Left forelimb (tissue), 1 donor: ENCODE results near the gene CFAP107.

Experiments
- DNase-seq: peaks from one replicate; pipeline ENCODE4 v3.0.0-alpha.2; 2018; ENCODE audit warnings: low spot score

CFAP107 gene

DNA sequence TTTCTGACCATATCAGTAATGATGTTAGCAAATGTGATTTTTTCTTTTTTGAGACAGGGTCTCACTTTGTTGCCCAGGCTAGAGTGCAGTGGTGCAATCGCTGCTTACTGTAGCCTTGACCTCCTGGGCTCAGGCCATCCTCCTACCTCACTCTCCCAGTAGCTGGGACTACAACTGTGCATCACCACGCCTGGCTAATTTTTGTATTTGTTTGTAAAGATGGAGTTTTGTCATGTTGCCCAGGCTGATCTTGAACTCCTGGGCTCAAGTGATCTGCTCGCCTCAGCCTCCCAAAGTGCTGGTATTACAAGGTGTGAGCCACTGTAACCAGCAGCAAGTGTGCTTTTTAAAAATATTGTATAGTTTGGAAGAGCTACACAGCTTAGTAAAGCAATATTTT, 4.1 kb upstream of the CFAP107 start:
- DNase-seq = no peak

DNA sequence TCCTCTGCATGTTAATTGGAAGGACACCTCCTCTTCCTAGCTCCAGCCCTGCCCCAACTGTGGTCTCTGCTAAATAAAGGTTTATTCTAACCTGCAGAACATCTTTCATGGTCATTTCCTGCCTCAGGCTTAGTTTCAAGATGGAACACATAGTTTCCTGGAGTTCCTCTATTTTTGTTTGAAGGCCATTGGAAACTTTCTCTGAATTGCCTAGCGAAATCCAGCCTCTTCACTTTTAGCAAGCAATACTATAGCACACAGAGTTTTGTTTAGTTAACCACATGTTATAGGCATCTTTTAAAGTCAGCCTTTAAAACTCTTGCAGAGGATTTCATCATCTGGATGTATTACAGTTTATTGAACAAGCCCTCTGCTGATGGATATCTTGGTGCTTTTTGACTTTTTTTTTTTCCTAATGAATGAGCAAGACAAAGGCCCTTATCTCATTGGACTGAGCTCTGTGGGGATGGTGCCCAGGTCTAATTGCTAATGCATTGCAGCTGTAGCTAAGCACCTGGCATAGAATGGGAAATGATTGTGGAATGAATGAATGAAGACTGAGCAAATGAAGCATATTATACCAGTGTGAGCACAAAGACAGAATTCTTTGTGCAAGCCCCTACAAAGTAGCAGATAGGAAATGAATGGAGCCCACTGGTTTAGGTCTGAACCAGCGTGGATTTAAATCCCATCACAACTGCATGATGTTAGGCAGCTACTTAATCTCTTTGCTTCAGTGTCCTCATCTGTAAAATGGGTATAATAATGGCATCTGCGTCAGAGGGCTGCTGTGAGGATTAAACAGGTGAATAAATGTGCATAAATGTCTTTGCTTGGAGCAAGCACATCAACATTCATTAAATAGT, 641 bp upstream of the CFAP107 start:
- DNase-seq = no peak

DNA sequence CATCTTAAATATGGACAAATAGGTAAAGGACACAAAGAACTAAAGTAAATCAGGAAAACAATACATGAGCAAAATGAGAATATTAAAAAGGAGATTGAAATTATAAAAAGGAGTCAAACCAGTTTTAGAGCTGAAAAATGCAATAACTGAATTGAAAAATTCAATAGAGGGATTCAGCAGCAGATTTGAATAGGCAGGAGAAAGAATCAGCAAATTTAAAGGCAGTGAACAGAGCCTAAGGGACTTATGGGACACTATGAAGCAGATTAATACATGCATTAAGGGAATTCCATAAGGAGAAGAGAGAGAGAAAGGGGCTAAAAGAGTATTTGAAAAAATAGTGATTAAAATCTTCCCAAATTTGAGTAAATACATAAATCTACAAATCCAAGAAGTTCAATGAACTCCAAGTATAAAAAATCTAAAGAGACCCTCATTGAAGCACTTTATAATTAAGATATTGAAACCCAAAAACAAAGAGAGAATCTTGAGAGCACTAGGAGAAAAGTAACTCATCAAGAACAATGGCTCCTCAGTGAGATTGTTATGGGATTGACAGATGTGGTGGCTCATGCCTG, 2.9 kb downstream of the CFAP107 start:
- DNase-seq = no peak

DNA sequence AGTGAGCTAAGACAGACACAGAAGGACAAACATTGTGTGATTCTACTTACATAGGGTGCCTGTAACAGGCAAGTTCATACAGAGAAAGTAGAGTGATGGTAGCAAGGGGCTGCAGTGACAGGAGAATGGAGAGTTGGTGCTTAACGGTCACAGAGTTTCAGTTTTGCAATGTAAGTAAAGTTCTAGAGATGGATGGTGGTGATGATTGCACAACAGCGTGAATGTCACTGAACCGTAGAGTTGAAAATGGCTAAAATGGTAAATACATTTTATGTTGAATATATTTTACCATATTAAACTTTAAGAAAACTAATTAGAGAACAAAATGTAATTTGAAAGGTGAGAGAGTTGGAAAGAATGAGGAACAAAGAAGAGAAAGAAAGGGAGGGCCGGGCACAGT, 8.7 kb downstream of the CFAP107 start:
- no peak for DNase-seq

DNA sequence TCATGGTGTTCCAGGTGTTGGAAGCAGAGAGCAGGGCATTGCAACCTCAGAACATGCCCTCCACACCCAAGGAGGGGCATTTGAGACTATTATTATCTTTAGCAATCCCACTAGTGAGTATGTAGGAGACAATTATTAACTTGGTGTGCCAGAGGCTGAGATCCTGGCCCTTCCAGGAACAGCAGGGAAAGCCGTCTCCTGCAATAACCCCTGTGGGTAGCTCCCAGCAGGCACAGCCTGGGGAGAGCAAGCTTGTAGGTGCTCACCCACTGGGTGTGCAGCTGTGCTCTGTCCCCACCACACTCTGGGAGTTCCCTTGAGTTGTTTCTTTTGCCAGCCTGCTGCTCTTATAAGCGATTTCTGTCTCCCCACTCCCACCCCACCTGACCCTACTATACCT, 10.3 kb downstream of the CFAP107 start:
- no peak for DNase-seq

DNA sequence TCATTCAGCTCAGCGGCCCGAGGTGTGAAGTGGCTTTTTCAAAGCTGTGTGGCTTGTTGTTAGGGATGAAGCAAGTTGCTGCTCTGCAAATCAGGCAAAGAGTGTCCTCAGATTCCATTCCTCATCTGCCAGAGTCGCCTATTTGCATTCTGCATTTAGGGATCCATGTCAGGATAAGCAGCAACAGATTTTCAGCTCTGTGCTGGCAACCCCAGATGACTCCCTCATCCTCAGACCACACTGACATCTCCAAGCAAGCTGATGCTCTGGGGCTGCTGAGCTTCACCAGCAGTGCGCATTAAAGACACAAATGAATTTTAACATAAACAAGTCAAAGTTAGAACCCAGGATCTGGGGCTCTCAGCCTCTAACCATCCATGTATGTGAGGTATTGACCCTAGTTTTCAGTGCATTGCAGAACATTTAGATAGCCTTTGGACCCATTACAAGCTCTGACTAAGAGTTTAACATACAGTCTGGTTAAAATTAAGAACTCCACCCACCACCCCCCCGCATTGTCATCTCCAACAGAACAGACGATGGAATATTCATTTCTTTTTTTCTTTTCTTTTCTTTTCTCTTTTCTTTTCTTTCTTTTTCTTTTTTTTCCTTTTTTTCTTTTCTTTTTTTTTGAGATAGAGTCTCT, 10.9 kb downstream of the CFAP107 start:
- DNase-seq = no peak

DNA sequence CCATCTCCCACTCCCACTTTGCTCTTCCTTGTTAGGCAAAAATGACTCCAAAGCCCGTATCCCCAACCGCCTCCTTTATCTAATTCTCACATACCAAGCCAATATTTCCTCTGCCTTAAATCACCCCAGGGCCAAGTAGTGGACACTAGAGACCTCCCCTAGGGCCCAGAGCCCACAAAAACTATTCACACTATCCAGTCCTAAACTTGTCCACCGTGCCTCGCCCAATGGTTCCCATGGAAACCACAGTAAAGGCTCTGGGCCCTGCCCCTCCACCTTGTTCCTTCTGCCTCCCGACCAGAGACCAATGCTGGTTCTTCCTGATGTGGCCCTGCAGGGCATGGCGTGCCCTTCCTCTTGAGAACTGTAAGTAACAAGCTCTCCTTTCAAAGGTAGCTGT, 11.8 kb downstream of the CFAP107 start:
- no peak for DNase-seq

DNA sequence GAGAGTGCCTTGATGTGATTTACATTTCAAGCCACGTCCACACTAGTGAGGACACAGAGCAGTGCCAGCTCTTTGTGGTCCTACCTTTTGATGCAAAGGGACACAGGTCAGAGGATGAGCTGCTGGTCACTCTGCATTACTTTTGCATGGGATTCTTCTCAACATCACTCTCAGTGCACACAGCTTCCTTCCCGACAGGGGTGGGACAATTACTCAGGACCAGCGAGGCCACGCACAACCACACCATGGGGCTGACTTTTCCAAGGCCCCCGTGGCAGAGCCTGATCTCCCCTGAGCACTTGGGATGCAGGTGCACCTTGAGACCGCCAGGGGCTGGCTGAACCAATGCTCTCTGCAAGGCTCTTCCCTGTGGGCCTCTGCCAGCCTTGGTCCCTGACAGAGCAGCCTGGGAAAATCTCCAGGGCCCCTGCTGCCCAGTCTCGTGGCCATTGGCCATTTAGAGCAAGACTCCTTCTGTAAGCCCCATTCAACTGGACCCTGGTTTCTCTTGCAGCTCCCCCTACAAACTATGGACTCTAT, 14.3 kb downstream of the CFAP107 start:
- no peak for DNase-seq

DNA sequence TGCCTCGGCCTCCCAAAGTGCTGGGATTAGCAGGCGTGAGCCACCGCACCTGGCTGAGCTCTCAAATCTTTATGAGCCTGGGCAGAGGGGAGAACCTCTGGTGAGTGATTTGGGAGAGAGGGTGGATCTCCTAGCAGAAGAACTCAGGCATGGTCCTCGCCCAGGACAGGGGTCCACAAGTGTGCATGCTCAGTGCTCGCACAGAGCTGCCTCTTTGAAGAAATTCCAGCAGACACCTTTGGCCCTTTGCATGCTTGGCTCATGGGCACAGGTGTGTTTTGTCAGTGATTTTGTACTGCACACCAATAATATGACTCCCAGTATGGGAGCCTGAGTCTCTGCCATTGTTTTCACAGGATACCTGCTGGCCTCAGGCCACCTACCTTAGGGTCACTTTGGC, 15.8 kb downstream of the CFAP107 start:
- no peak for DNase-seq

DNA sequence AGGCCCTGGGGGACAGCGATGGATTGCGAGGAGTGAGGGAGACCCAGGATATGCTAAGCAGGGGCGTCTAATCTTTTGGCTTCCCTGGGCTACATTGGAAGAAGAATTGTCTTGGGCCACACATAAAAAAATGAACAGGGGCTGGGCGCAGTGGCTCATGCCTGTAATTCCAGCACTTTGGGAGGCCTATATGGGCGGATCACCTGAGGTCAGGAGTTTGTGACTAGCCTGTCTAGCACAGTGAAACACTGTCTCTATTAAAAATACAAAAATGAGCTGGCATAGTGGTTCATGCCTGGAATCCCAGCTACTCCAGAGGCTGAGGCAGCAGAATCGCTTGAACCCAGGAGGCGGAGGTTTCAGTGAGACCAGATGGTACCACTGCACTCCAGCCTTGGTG, 16.8 kb downstream of the CFAP107 start:
- no peak for DNase-seq

DNA sequence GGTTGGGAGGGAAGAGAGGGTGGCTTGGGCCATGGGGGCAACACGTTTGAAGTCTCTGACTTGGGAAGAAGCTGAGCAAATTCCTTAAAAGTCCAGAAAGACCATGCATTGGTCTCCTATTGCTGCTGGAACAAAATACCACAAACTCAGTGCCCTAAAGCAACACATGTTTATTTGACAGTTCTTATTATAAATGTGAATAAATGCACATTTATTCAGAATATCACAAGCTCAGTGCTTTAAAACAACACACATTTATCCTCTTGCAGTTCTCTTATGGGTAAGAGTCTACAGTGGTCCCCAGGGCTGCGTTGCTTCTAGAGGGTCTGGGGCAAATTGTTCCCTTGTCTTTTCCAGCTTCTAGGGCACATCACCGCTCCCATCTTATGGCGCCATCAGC, 17.5 kb downstream of the CFAP107 start:
- no peak for DNase-seq

DNA sequence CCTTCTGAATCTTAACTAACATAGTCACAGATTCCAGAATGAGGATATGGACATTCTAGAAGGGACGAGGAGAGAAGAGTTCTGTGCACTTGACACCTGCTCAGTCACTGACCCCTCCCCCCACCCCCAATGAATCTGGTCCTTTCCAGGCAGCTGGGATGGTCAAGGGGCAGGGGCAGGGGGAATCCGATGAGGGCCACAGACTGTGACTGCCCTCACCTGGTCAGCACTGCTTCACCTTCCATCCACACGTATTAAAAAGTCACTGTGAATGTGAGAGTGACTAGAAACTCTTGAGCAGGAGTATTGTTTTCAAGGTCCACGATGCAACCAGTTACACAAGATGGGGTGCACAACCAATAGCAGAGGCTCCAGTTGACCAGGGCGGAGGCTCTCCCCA, 18.0 kb downstream of the CFAP107 start:
- no peak for DNase-seq

DNA sequence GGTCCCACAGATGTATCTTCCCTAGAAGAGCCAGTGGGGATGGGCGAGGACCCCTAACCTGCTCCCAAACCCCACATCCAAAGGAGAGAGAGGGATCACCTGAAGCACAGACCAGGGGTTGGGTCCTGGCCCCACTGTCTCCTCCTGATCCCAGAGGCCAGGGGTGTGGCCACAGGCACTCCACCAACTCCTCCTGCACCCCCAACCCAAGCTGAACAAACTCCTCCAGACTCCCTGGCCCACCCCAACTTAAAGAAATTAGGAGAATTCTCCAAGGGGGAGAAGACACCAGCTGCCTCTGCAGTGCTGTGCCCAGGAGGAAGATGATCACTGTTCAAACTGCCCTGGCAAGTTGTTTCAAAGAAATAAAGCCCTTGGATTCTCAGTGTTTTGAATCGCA, 23.0 kb downstream of the CFAP107 start:
- no peak for DNase-seq

DNA sequence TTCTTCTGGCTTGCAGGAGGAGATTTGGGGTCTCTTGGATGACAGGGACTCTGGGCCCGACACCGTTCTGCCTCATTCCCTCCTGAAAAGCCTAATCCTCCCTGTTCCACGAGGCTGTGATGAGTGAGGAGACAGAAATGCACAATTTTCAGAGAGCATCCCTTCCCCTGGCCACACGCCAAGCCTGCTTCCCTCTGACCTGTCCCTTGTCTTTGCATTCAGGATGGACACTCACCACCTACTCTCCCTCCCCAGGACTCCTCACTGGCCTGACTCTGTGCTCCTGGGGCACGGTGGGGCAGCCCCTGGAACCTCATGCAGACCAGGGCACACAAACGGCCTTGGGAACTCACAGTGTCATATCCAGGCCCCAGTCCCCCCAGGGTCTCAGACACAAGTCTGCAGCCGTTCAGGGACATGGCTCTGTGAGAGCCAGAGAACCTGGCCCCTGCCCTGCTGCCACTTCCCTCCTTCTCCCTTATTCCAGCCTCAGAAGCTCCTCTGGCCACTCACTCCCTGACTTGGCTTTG, 24.0 kb downstream of the CFAP107 start:
- DNase-seq = no peak

DNA sequence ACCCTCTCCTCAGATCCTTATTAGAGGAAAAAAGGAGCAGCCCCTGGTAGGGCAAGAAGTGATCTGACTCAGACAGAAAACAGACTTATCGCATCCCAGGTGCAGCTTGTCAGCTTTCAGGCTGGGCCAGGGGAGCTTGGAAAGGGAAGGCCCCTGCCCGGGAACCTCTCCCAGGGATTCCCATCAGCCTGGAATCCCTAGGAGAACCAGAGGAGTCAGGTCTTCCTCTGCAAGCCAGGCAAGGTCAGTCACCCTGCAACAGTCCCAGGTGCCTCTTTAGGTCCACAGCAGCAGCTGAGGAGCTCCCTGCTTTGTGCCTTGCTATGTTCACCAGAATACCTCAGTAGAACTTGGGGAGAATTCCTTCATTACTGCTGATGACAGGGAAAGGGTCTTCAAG, 24.6 kb downstream of the CFAP107 start:
- DNase-seq = no peak

DNA sequence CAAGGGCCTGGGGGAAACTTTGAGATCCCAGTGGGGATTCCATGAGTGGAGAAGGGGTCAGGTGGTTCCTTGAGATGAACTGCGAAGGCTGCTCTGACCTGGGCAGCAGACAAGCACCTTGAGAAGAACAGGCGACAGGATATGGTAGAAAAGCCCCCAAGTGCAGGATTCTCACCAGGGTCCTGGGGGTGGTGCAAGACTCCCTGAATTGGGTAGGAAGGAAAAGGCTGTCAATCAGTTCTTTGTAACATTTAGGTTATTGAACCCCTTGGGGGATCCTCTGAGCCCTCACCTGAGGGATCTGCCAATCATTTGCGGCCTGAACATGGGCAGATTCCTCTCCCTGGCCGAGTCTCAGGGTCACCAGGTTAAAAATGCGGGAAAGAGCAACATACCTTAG, 25.2 kb downstream of the CFAP107 start:
- no peak for DNase-seq

DNA sequence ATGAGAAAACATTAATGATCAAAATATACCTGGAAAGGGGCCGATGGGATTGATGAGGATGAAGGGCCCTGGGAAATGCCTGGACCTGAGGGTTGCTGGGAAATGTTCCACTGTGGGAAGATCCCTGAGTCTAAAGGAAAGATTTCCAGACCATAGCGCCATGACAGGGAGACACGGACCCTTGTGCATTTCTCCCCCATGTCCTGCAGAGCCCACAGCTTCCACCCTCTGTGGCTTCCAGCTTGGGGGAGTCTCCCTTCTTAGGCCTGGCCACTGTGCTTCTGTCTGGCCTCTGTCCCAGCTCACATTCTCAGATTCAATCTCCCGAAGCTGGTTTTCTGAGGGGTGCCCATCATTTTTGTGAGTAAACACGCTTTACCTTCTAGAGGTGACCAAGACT, 26.5 kb downstream of the CFAP107 start:
- DNase-seq = no peak

DNA sequence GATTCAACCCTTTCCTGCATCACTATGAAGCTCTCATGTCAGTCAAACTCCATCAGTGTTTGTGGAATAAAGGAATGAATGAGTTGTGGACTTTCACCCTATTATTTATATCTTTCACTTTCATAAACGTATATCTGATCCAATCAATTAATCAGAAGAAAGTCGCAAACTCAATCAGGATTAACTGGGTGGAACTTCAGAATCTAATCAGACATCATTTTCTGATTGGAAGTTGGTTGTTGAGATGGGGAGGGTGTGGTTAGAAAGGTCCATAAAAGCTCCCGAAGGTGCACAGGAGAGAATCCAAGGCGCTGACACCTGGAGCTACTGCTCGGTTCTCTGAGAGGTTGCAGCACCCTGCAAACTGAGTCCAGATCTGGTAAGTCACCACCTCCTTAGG, 27.4 kb downstream of the CFAP107 start, which contains the start of gene PRAMEF12:
Gene PRAMEF12, plus strand, starts transcription at position 301 of the 400 bp plus-strand sequence. CDS start 1,130 bp downstream, outside the sequence.
- no peak for DNase-seq

DNA sequence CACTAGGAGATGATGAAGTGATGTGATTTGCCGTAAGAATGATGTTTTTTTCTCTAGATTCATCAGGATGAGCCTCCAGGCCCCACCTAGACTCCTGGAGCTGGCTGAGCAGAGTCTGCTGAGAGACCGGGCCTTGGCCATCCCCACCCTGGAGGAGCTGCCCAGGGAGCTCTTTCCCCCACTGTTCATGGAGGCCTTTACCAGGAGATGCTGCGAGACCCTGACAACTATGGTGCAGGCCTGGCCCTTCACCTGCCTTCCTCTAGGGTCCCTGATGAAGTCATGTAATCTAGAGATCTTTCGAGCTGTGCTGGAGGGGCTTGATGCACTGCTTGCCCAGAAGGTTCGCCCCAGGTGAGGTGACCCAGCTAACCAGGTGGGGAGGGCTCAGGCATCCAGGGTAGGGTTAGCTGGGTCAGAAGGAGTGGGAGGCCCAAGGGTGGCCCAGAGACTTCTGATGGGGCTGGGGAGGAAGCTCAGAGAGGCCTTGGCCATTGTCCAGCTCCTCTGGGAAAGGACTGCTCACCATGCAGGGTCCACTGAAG, 28.9 kb downstream of the CFAP107 start:
- no peak for DNase-seq

DNA sequence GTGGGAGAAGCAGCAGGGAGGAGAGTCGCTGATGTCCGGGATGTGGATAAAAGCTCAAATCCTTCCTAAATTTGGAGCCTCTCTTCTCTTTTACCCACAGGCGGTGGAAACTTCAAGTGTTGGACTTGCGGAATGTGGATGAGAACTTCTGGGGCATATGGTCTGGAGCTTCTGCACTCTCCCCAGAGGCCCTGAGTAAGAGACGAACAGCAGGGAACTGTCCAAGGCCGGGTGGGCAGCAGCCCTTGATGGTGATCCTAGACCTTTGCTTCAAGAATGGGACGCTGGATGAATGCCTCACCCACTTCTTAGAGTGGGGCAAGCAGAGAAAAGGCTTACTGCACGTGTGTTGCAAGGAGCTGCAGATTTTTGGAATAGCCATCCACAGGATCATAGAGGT, 29.4 kb downstream of the CFAP107 start:
- no peak for DNase-seq

DNA sequence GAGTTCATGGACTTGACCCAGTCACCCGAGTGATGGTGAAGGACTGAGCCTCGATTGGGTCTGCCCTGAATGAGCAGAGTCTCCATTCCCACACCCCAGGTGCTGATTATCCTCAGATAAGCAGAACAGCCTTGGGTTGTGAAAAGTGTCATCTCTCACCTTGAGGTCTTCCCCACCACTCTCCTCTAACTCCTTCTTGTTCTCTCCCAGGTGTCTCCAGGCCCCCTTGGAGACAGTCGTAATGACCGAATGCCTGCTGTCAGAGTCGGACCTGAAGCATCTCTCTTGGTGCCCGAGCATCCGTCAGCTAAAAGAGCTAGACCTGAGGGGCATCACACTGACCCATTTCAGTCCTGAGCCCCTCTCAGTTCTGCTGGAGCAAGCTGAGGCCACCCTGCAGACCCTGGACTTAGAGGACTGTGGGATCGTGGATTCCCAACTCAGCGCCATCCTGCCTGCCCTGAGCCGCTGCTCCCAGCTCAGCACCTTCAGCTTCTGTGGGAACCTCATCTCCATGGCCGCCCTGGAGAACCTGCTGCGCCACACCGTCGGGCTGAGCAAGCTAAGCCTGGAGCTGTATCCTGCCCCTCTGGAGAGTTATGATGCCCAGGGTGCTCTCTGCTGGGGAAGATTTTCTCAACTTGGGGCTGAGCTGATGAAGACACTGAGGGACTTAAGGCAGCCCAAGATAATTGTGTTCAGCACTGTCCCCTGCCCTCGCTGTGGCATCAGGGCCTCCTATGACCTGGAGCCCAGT, 31.0 kb downstream of the CFAP107 start:
- DNase-seq = no peak

DNA sequence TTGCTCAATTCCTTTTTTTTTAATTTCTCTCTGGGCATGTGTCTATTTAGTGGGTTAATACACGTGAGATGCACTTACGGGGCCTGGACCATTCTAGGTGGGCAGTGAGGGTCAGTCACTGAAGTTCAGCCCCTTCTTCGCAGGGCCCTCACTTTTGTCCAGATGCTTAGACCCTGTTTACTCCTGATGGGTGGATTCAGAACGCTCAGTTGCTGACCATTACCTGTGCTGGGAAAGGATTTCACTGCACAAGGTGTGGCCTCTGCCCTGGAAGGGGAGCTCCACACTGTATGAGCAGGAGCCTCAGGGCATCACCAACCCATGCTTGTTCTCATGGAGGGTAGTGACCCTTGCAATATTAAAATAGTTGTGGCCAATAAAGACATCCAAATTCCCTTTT, 32.1 kb downstream of the CFAP107 start:
- DNase-seq = no peak
